ENCODE measurements around the gene KIT.

Gene KIT

DNA sequence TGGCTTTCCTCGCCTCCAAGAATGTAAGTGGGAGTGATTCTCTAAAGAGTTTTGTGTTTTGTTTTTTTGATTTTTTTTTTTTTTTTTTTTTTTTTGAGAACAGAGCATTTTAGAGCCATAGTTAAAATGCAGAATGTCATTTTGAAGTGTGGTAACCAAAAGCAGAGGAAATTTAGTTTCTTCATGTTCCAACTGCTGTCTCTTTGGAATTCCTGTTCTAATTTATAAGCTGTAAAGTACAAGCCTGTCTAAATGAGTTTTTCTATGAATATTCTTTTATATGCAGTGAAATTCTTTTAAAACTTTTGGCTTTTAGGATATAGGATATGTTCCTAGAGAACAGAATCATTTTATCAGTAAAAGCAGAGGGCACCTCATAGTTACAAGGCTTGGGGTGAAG is 74.2 kb downstream of the KIT start:
- FAIRE-seq = no peak
- DNase-seq (ENCODE audit: extremely low spot score, insufficient read length, low read depth) = no peak

DNA sequence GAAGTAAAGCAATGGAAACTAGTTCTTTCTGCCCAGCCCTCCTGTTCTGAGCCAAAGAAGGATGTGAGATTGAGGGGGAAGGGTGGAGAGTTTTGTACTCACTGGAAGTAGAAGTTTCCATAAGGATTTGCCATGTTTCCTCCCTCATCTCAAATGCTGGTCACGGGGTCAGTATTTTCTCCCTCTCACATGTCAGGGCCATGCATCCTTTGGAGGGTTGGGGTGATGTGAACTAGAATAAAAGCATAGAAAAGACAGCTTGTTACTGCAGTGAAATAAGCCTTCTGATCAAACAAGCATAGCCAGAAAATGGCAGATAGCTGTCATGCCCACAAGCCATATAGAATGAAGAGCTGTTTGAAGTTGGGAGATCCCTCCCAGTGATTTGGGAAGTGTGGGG is 79.7 kb downstream of the KIT start:
- FAIRE-seq (no peak), DNase-seq (ENCODE audit: extremely low spot score, insufficient read length, low read depth) (no peak)

DNA sequence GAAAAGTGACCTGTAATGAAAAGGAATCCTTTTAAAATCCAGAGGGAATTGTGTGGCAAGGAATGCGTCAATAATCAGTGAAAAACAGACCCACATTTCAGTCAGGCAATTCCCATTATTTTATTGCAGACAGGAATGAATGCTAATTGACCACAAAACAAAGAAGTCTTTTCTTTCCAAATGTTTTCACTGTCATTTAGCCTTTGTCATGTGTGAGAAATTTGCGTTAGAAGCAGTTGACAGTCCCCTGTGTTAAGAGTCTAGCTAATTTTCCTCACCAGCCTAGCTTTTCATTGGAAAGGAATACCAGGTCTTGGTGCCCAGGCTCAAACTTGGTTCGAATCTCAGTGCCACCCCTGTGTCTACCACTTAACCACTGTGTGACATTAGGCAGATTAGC is 83.4 kb downstream of the KIT start:
- FAIRE-seq (no peak), DNase-seq (ENCODE audit: extremely low spot score, insufficient read length, low read depth) (no peak)

DNA sequence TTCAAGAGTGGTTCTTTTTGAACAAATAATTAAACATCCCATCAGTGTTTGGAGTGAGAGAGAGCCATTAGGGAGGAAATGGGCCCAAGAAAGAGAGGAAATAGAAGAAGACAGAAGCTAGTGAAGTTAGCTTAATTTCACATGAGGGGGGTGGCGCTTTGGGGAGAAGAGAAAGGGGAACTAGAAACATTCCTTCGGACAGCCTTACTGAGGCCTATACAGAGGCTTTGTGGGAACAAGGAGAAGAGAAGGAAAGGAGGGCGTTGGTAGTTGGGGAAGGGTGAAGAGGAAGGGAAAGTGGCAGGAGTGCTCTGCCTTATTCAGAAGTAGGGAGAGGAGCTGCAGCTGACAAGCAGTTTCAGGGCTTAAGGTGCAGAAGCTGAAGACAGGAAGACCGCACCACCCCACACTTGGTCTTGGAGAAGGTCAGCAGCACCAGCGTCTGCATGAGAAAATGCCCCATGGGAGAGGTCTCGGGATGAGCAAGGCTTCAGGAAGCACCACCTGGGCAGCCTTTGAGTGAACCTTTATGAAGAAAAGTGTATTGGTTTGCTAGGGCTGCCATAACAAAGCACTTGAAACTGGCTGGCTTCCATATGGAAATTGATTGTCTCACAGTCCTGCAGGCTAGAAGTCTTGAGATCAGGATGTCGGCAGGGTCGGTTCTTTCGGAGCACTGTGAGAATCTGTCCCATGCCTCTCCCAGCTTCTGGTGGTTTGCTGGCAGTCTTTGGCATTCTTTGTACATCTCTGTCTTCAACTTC is 85.1 kb downstream of the KIT start:
- DNase-seq (ENCODE audit: extremely low spot score, insufficient read length, low read depth) (no peak), FAIRE-seq (no peak)

DNA sequence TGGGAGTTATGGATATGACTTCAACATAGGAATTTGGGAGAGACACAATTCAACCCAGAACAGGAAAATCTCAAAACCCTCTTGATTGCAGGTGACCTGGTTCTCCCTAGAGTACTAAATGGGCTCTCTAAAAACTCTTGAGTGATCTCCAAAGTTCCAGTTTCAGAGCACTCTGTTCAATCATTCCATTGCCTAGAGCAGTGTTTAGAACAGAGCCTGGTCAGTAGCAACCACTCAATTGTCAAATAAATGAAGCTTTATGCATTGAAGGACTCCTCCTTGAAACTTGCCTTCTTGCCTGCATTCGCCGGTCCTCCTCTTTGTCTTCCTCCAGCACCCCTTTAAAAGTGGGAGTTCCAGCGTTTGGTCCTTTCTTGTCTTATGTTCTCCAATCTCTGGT is 85.8 kb downstream of the KIT start:
- DNase-seq (ENCODE audit: extremely low spot score, insufficient read length, low read depth) (no peak), FAIRE-seq (no peak)

DNA sequence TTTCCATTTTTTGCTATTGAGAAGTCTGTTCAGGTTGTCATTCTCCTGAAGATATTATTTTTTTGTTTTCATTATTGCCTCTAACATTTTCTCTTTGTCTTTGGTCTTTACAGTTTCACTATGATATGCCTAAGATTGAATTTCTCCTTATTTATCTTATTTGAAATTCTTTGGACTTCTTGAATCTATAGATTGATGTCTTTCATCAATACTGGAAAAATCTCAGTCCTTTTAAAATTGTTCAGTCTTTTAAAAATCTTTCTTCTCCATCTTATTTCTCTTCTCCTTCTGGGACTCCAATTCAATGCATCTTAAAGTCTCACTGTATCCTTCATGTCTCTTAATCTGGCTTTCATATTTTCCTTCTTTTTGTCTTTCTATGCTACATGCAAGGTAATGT is 86.7 kb downstream of the KIT start:
- DNase-seq (ENCODE audit: extremely low spot score, insufficient read length, low read depth) (no peak), FAIRE-seq (no peak)

DNA sequence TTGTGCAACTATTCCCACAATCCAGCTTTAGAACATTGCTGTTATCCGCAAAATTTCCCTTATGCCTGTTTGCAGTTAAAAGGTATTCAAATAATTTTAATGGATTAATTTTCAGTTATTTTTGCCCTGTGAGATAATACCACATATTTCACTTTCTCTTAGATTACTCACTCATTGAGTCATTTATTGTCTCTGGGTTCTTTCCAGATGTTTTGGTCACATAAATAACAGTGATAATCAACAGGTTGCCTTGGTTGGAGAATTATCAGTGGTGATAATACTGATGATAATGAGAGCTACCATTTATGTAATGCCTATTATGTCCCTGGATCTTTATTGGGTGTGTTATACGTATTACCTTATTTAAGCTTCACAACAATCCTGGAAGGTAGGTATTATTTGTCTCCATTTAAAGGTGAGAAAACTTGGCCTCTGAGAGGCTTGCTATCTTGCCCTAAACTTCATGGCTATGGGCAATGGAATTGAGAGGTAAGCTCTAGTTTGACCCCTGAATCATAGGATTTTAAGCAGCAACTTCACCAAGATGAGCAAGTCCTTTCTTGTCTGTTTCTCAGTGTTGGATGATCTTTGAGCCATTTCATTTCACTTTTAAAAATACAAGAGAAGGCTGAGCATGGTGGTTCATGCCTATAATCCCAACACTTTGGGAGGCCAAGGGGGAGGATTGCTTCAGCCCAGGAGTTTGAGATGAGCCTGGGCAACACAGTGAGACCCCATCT is 87.4 kb downstream of the KIT start:
- no peak for DNase-seq (ENCODE audit: extremely low spot score, insufficient read length, low read depth)
- FAIRE-seq = no peak

DNA sequence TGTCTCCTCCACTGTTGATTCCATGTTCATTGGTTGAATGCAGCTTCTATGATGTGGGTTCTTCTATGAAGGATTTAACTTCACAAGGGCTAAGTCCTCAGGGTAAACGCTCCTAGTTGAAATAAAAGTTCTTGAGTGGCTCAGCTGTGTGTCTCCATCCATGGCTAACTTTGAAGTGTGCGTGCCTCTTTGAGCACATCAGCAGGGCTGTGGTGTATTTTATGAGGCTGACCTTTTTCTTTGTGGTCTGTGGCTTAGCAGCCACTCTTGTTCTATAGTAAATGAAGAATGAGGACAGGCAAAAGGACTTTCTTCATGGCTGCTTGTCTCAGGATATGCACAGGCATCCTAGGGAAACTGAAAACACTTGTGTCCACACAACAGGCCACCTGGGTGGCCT is 88.5 kb downstream of the KIT start:
- DNase-seq (ENCODE audit: extremely low spot score, insufficient read length, low read depth) = no peak
- FAIRE-seq = peak; percentile 38

DNA sequence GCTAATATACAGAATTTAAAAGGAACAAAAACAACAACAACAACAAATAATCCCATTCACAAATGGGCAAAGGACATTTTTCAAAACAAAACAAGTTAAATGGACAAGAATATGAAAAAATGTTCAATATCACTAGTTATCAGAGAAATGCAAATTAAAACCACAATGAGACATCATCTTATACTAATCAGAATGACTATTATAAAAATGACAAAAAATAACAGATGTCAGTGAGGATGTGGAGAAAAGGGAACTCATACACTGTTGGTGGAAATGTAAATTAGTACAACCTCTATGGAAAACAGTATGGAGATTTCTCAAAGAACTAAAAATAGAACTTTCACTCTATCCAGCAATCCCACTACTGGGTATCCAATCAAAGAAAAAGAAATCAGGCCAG is 92.6 kb downstream of the KIT start:
- DNase-seq (ENCODE audit: extremely low spot score, insufficient read length, low read depth) (no peak), FAIRE-seq (no peak)

DNA sequence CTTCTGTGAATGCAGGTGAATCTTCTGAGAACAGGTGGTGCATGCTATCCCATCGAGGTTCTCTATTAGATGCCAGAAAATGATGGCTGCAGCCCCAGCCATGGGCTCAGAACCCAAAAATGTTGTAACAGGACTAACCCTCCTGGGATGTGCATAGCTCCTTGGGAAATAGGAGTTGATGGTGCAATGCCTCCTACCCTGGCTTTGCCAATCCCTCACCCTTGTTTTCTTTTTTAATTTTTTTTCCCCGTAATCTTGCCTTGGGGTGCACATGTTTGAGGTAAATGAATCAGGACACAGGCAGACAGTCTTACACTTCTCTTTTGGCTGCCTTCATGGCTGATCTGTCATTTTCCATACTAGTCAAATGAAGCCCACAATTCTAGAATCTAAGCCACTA is 96.6 kb downstream of the KIT start:
- DNase-seq (ENCODE audit: extremely low spot score, insufficient read length, low read depth) (no peak), FAIRE-seq (no peak)

DNA sequence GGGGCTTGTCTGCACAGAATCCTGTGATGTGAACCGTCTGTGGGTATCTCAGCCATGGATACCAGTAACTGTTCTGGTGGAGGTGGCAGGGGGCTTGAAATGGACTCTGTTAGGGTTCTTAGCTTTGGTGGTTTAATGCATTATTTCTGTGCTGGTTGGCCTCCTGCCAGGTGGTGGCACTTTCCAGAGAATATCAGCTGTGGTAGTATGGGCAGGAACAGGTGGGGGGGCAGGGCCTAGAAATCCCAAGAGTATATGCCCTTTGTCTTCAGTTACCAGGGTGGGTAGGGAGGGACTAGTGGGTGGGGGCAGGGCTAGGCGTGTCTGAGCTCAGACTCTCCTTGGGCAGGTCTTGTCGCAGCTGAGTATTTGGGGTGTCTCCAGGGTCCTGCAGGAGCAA is 106.7 kb downstream of the KIT start:
- DNase-seq (ENCODE audit: extremely low spot score, insufficient read length, low read depth) (no peak), FAIRE-seq (no peak)

DNA sequence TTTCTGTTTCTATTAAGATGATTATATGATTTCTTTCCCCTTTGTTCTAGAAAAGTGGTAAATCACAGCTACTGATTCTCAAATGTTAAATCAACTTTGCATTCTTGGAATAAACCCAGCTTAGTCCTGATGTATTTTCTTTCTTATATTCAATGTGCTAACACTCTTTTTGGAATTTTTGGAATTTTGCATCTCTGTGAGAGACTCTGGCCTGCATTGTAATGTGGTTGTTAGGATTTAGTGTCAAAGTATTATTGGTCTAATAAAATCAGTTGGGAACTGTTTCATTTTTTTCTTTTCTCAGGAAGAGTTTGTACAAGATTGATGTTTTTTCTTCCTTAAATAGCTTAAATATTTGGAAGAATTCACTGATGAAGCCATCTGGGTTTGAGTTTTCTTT is 109.6 kb downstream of the KIT start:
- no peak for FAIRE-seq
- DNase-seq (ENCODE audit: extremely low spot score, insufficient read length, low read depth) = no peak

DNA sequence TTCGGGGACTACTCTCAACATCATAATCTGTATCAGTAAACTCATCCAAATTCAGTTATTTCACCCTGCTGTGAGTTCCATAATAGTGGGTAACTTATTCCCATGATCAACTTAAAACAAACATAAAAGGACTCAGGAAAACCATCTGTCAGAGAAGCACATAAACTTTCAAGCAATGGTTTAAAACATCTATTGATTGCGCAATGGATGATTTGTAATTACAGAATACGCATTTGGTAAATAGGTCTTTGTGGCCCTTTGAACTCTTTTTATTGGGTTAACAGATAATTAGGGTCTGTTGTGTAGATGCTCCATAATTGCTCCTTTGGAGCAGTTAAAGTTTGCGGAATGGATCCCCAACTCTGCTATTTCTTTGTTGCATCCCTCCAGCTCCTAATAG is 115.3 kb downstream of the KIT start:
- DNase-seq (ENCODE audit: extremely low spot score, insufficient read length, low read depth) (no peak), FAIRE-seq (no peak)

DNA sequence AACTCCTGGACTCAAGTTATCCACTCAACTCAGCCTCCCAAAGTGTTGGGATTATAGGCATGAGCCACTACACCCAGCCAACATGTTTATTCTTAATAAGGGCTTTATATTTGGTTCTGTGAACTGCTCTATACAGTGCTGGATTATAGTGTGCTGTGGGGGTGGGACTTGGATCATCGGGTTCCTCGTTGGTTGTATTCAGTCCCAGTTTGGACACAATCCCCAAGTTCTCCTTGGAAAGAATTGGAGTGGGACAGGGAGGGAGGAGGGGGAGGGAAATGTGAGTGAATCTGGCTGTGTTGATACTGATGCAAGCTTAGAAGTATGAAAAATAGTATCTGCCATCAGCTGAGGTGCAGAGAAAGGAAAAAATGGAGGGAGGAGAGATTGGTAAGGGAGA is 121.3 kb downstream of the KIT start:
- FAIRE-seq (no peak), DNase-seq (ENCODE audit: extremely low spot score, insufficient read length, low read depth) (no peak)

DNA sequence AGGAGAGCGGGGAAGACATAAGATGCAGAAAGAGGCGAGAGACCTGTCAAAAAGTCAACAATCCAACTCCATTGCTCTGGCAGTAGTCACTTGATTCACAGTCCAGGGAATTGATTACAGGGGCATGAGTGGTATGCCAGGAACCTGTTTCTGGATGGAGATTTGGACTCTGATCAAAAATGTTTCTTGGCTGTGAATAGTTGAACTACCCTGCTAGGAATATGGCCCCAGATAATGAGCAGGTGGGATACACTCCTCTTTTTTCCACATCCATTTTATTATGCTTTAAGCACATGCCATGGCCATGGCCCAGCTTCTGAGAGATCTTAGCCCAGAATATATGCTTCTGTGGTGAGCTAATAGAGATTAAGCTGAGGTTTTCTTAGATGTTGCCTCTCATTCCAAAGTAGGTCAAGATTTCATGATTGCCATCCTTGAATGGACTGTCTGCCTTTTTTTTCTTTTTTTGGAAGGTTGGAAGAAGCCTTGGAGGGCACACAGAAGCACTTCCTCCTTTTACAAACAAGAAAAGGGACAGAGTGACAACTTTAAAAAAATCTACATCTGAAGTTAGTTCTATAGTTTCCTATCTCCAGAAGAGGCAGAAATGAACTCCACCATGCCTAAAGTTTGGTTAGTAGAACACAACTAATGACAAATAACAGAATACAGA is 121.9 kb downstream of the KIT start:
- no peak for DNase-seq (ENCODE audit: extremely low spot score, insufficient read length, low read depth)
- no peak for FAIRE-seq

DNA sequence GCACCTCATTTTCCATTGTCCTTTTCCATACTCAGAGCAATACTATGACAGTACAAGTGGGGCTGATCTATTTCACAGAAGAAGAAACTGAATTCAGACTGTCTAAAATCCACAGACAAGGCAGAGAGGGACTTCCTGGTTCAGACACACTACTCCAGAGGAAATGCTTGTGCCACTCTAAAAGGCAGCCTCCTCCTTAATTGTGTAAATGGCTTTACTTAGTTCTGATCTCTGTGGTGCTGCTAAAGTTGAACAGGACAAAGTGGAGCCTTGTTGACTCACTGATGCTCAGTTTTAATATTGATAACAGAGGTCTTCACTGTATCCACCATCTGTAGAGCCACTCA is 122.4 kb downstream of the KIT start:
- FAIRE-seq (peak; percentile 51), DNase-seq (ENCODE audit: extremely low spot score, insufficient read length, low read depth) (no peak)

DNA sequence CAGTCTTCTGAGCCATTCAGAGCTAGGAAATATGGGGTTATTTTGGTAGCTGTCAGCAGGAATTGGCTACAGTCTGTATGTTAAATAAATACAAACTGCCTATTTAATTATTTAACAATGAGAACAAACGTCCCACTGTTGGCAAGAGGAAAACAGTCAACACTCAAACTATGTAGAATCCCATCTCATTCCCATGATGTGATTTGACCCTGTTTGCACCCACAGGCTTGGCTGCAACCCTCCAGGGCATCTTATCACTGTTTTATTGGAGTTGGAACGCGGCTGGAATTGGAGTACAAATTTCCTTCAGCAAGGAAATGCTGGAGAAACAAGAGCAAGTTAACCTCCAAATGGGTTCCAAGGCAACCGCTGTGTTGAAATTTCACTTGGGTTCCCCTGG is 124.0 kb downstream of the KIT start:
- DNase-seq (ENCODE audit: extremely low spot score, insufficient read length, low read depth) = no peak
- no peak for FAIRE-seq

DNA sequence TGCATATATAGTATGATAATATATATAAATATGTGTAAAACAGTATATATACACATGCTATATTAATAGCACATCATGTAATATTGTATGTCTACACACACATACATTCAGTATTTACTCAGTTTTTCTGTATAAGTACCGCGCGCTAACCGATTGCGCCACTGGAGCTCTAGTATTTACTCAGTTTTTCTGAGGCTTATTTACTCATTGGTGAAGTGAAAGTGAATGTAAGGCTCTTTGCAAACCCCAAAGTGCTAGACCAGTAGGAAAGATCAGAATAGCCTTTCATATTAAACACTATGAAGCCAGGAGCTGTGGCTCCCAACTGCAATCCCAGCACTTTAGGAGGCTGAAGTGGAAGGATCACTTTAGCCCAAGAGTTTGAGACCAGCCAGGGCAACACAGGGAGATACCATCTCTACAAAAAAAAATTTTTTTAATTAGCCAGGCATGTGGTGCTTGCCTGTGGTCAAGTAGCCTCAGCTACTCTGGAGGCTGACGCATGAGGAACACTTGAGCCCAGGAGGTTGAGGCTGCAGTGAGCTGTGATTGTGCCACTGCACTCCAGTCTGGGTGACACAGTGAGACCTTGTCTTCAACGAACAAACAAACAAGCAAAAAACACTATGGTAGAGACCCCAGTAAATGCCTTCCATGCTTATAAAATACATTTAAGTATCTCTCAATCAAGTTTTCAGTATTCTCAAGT is 125.8 kb downstream of the KIT start:
- FAIRE-seq = no peak
- no peak for DNase-seq (ENCODE audit: extremely low spot score, insufficient read length, low read depth)

DNA sequence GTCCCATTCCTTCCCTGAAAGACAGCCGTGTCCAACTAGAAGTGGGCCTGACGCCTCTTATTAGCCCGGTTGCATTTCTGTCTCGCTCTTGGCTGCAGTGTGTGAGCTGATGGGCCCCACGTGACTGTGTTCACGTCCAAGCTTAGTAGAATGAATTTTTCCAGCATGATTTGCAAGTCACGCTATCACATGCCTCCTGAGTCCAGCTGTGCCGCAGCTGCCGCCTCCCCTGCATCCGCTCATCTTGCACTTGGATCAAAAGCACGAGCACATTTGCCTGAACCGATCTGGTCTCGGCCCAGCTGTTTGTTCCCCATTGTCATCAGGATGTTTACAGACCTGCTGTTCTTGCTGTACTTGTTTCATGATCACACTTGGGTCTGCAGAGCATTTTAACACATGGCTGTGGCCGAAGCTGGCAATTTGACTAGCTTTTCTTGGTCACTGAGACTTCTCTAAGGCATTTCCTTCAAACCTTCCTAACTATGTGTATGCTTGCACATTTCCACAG is 126.5 kb downstream of the KIT start:
- DNase-seq (ENCODE audit: extremely low spot score, insufficient read length, low read depth) (no peak), FAIRE-seq (no peak)

All from GM18507 (cell line).